Stimulated activated CD4-positive, alpha-beta T cell treated with anti-CD3 and anti-CD28 coated beads, Interleukin-15, amount 100 ng/mL, for 1 hour (primary cell): Measurements from ENCODE around the gene MAGI3.

Experiments
- DNase-seq, 2 donors: peaks; one replicate each; pipeline ENCODE4 v3.0.0-alpha.2; 2020; ENCODE audit warnings: low read depth in 1 of 2, low spot score in 1 of 2

MAGI3 gene

GRCh38 chr1:113511269-113511668 is 121.0 kb downstream of the MAGI3 start:
- no peak for DNase-seq

GRCh38 chr1:113515498-113515897 is 125.2 kb downstream of the MAGI3 start:
- DNase-seq: no peak

GRCh38 chr1:113517346-113517745 is 127.0 kb downstream of the MAGI3 start:
- DNase-seq: no peak

GRCh38 chr1:113517983-113518382 is 127.7 kb downstream of the MAGI3 start:
- DNase-seq: no peak

GRCh38 chr1:113519556-113519955 is 129.2 kb downstream of the MAGI3 start:
- no peak for DNase-seq

GRCh38 chr1:113530021-113530420 is 139.7 kb downstream of the MAGI3 start:
- no peak for DNase-seq

GRCh38 chr1:113531321-113531720 is 141.0 kb downstream of the MAGI3 start:
- no peak for DNase-seq

GRCh38 chr1:113533061-113533460 is 142.7 kb downstream of the MAGI3 start:
- no peak for DNase-seq

- DNase-seq: no peak
Observed at GRCh38 chr1:113534130-113534817, 144.0 kb downstream of the MAGI3 start.

GRCh38 chr1:113534875-113535274 is 144.6 kb downstream of the MAGI3 start:
- no peak for DNase-seq

- no peak for DNase-seq
Observed at GRCh38 chr1:113536182-113536780, 146.0 kb downstream of the MAGI3 start.

- DNase-seq: no peak
Observed at GRCh38 chr1:113538225-113538624, 147.9 kb downstream of the MAGI3 start.

- DNase-seq: no peak
Observed at GRCh38 chr1:113540335-113540734, 150.0 kb downstream of the MAGI3 start.

- no peak for DNase-seq
Observed at GRCh38 chr1:113541106-113541505, 150.8 kb downstream of the MAGI3 start.

GRCh38 chr1:113542221-113542701 is 151.9 kb downstream of the MAGI3 start:
- no peak for DNase-seq

GRCh38 chr1:113543110-113543509 is 152.8 kb downstream of the MAGI3 start:
- no peak for DNase-seq

GRCh38 chr1:113545210-113545609 is 154.9 kb downstream of the MAGI3 start:
- DNase-seq: no peak

- no peak for DNase-seq
Observed at GRCh38 chr1:113545626-113546025, 155.3 kb downstream of the MAGI3 start.

- DNase-seq: no peak
Observed at GRCh38 chr1:113551728-113552127, 161.4 kb downstream of the MAGI3 start.

- no peak for DNase-seq
Observed at GRCh38 chr1:113552244-113552643, 161.9 kb downstream of the MAGI3 start.

- DNase-seq: no peak
Observed at GRCh38 chr1:113557187-113557586, 166.9 kb downstream of the MAGI3 start.

GRCh38 chr1:113565621-113566020 is 175.3 kb downstream of the MAGI3 start:
- DNase-seq: no peak

GRCh38 chr1:113567427-113567826 is 177.1 kb downstream of the MAGI3 start:
- DNase-seq: no peak
